ENCODE measurements around the gene HSPH1.

- TF ChIP-seq CTCF (conservative IDR thresholded peaks at IDR 0.05; ENCODE audit: low read depth, low read length): no peak
- TF ChIP-seq EZH2 (IDR thresholded peaks at IDR 0.05; ENCODE audit: borderline replicate concordance, low read depth, low read length, poor library complexity, severe bottlenecking): no peak
Measured at GRCh38 chr13:31088826-31089420, 72.8 kb downstream of the HSPH1 start.
